DOHH2 (cell line): Measurements from ENCODE around the gene IQGAP1.

Experiments used
- H3F3A ChIP-seq: fragments of 200-600 bp; sonication (generic), shearing (Covaris generic); 2 replicates; pipeline ENCODE4 v1.6.0; 2016; ENCODE audit warnings: antibody characterized with exemption, mild to moderate bottlenecking; ENCODE audit not compliant: control insufficient read depth, insufficient read depth
- H3K27ac ChIP-seq: fragments of 200-600 bp; sonication (generic); 2 replicates; pipeline ENCODE4 v1.5.1; 2014; ENCODE audit warnings: low read depth, mild to moderate bottlenecking, low read length, moderate library complexity
- H3K27me3 ChIP-seq: fragments of 200-600 bp; sonication (generic); 2 replicates; pipeline ENCODE4 v1.6.1; 2014; ENCODE audit warnings: mild to moderate bottlenecking, low read length, mixed read lengths; ENCODE audit not compliant: control insufficient read depth
- H3K36me3 ChIP-seq: fragments of 200-600 bp; sonication (generic); 2 replicates; pipeline ENCODE4 v1.6.1; 2014; ENCODE audit warnings: mild to moderate bottlenecking, low read length, moderate library complexity, mixed read lengths; ENCODE audit not compliant: control insufficient read depth
- H3K4me1 ChIP-seq: fragments of 200-600 bp; sonication (generic); 2 replicates; pipeline ENCODE4 v1.6.1; 2014; ENCODE audit warnings: mild to moderate bottlenecking, low read length, mixed read lengths; ENCODE audit not compliant: control insufficient read depth
- H3K4me2 ChIP-seq: fragments of 200-600 bp; sonication (generic); 2 replicates; pipeline ENCODE4 v1.6.0; 2014; ENCODE audit warnings: mild to moderate bottlenecking, low read length, moderate library complexity
- H3K4me3 ChIP-seq: fragments of 200-600 bp; sonication (generic); 2 replicates; pipeline ENCODE4 v1.5.1; 2014; ENCODE audit warnings: mild to moderate bottlenecking, low read length, mixed read lengths
- H3K79me2 ChIP-seq: fragments of 200-600 bp; sonication (generic); 2 replicates; pipeline ENCODE4 v1.6.1; 2014; ENCODE audit warnings: mild to moderate bottlenecking, low read length, mixed read lengths; ENCODE audit not compliant: control insufficient read depth
- H3K9me2 ChIP-seq: fragments of 200-600 bp; sonication (generic); replicated peaks from 2 replicates; pipeline ENCODE4 v1.6.1; 2014; ENCODE audit warnings: mild to moderate bottlenecking, low read length, mixed read lengths; ENCODE audit not compliant: control insufficient read depth
- H3K9me3 ChIP-seq: fragments of 200-600 bp; sonication (generic); 2 replicates; pipeline ENCODE4 v1.6.1; 2014; ENCODE audit warnings: antibody characterized with exemption, low read length, mixed read lengths; ENCODE audit not compliant: control insufficient read depth, insufficient read depth
- H4K20me1 ChIP-seq: fragments of 200-600 bp; sonication (generic); 2 replicates; pipeline ENCODE4 v1.6.0; 2014; ENCODE audit warnings: low read depth, mild to moderate bottlenecking, antibody characterized with exemption, low read length, moderate library complexity; ENCODE audit not compliant: control insufficient read depth, insufficient read depth
- EZH2phosphoT487 ChIP-seq: fragments of 200-600 bp; sonication (generic); IDR thresholded peaks from 2 replicates; pipeline ENCODE4 v1.6.1; 2017; ENCODE audit warnings: borderline replicate concordance, mild to moderate bottlenecking, antibody characterized with exemption, low read length, moderate library complexity, mixed read lengths
- TF ChIP-seq, protein P1 (sequence below): fragments of 200-600 bp; sonication (generic); IDR thresholded peaks from one replicate; pipeline ENCODE4 v1.5.1; 2014; ENCODE audit warnings: antibody characterized with exemption, mild to moderate bottlenecking, low read depth, low read length; ENCODE audit not compliant: poor library complexity, severe bottlenecking

IQGAP1 gene

GRCh38 chr15:90493647-90494046 is 105.6 kb downstream of the IQGAP1 start:
- Histone ChIP-seq H3F3A (0 out of 2 replicates have a peak, but pooled peaks cover 6% of the 10 kb centered on the region), H4K20me1 (no peaks in the 10 kb centered on the region), H3K4me2 (no peak overlapping the region), H3K4me3 (no peak overlapping the region), H3K79me2 (no peaks in the 10 kb centered on the region), H3K4me1 (no peaks in the 10 kb centered on the region), H3K9me2 (no peaks in the 10 kb centered on the region), H3K9me3 (no peaks in the 10 kb centered on the region), H3K27ac (no peak overlapping the region), H3K27me3 (no peaks in the 10 kb centered on the region), H3K36me3 (peaks cover 71% of the 10 kb centered on the region)
- no peak for TF ChIP-seq EZH2phosphoT487
- TF ChIP-seq, protein P1, sequence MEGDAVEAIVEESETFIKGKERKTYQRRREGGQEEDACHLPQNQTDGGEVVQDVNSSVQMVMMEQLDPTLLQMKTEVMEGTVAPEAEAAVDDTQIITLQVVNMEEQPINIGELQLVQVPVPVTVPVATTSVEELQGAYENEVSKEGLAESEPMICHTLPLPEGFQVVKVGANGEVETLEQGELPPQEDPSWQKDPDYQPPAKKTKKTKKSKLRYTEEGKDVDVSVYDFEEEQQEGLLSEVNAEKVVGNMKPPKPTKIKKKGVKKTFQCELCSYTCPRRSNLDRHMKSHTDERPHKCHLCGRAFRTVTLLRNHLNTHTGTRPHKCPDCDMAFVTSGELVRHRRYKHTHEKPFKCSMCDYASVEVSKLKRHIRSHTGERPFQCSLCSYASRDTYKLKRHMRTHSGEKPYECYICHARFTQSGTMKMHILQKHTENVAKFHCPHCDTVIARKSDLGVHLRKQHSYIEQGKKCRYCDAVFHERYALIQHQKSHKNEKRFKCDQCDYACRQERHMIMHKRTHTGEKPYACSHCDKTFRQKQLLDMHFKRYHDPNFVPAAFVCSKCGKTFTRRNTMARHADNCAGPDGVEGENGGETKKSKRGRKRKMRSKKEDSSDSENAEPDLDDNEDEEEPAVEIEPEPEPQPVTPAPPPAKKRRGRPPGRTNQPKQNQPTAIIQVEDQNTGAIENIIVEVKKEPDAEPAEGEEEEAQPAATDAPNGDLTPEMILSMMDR = no peak

- TF ChIP-seq, protein P1 = no peak
- TF ChIP-seq EZH2phosphoT487 = no peak
- H3K79me2 ChIP-seq = no peaks in the 10 kb centered on the region
- H3K27me3 ChIP-seq = no peaks in the 10 kb centered on the region
- H3K27ac ChIP-seq = no peak overlapping the region
- no peaks in the 10 kb centered on the region for H3K9me2 ChIP-seq
- peaks cover 73% of the 10 kb centered on the region for H3K36me3 ChIP-seq
- no peaks in the 10 kb centered on the region for H3K4me1 ChIP-seq
- H3F3A ChIP-seq = 0 out of 2 replicates have a peak, but pooled peaks cover 6% of the 10 kb centered on the region
- H3K4me3 ChIP-seq = no peak overlapping the region
- H3K9me3 ChIP-seq = no peaks in the 10 kb centered on the region
- H3K4me2 ChIP-seq = no peak overlapping the region
- H4K20me1 ChIP-seq = no peaks in the 10 kb centered on the region
These were observed 107.0 kb downstream of the IQGAP1 start for GRCh38 chr15:90495067-90495466.

DNA sequence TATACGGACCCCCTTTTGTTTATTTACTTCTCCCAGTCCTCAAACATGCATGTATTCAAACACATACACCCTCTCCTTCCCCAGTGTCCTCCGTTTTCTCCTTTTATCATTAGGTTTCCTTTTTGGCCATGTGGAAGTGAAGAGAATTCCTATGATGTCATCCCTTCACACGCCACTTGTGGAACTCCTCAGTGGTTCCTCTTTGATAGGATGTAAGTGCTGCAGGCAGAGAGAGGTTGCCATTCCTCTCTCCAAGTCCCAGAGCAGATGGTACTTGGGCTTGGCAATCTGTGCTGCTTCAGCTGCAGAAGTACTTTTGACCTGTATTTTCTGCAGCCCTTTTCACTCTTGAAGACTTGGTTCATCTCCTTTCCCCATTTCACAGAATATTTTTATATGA is 108.7 kb downstream of the IQGAP1 start:
- Histone ChIP-seq H3K4me3 (no peak overlapping the region), H3K4me2 (no peak overlapping the region)
- no peak for TF ChIP-seq EZH2phosphoT487
- TF ChIP-seq, protein P1 = no peak

More for the DNA sequence above, 108.7 kb downstream of the IQGAP1 start:
- no peak overlapping the region for H3K27ac ChIP-seq
- no peaks in the 10 kb centered on the region for H3K9me2 ChIP-seq
- H3F3A ChIP-seq = 0 out of 2 replicates have a peak, but pooled peaks cover 4% of the 10 kb centered on the region
- no peaks in the 10 kb centered on the region for H3K9me3 ChIP-seq
- H4K20me1 ChIP-seq = no peaks in the 10 kb centered on the region
- H3K79me2 ChIP-seq = no peaks in the 10 kb centered on the region
- H3K27me3 ChIP-seq = no peaks in the 10 kb centered on the region
- H3K4me1 ChIP-seq = no peaks in the 10 kb centered on the region
- H3K36me3 ChIP-seq = peaks cover 67% of the 10 kb centered on the region
